Panc1 (cell line): ENCODE results near the gene FRS2.

Source experiments
- CTCF ChIP-seq: fragments of 450-650 bp; IDR thresholded peaks from 2 replicates; pipeline ENCODE4 v1.5.1; 2017; ENCODE audit warnings: mild to moderate bottlenecking
- REST ChIP-seq, 2 experiments: IDR thresholded peaks; 2 replicates each; pipeline ENCODE4 v1.6.1; 2011 to 2012; ENCODE audit warnings: low read depth in 2 of 2, control low read depth in 1 of 2, low read length in 1 of 2, mild to moderate bottlenecking in 1 of 2, moderate library complexity in 1 of 2; ENCODE audit not compliant: insufficient read depth in 1 of 2

- TF ChIP-seq CTCF (no peak), REST (IDR thresholded peaks at IDR 0.05; ENCODE audit: insufficient read depth in 1 of 2, low read depth in 2 of 2, low read length in 1 of 2) (no peak)
Measured at GRCh38 chr12:69495071-69495470, 24.9 kb downstream of the FRS2 start.
